Measurements from ENCODE around the gene TMC1. TPM values are rescaled to one million over a fixed set of nuclear protein-coding genes. Genes with fewer than 3 reads are reported as not detected.

The TMC1 gene
- total RNA-seq, 2 experiments from 2014 or later: not detected

DNA sequence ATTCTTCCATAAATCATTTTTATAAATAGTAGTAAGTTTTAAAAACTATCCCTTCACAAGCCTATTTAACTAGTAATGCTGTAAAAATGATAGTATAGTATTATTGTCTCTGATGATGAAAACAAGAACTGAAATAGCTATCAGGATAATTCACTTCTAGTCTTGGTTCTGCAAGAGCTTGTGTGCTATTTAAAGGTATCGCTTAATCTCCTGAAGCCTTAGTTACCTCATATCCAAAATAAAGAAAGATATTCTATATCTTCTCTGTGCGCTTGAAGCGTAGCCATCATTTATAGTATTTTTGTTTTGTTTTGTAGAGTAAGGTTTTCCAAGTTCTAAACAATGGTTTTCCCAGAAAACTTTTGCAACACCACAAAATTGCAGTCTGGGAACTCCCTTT, 180.1 kb downstream of the TMC1 start:
- Histone ChIP-seq H3K27me3 (ENCODE audit: control insufficient read depth in 1 of 2, insufficient read depth in 2 of 2, low read length in 2 of 2) (no peaks in the 10 kb centered on the region), H3K36me3 (ENCODE audit: insufficient read depth, low read length) (no peaks in the 10 kb centered on the region), H3K27ac (ENCODE audit: low read depth in 1 of 2, low read length in 2 of 2) (no peak overlapping the region), H3K4me3 (ENCODE audit: low read length) (no peak overlapping the region), H3K4me1 (ENCODE audit: insufficient read depth, low read length) (no peaks in the 10 kb centered on the region), H3K9me3 (ENCODE audit: control insufficient read depth in 1 of 2, insufficient read depth in 1 of 2, low read length in 2 of 2) (no peaks in the 10 kb centered on the region)
- ChIA-PET CTCF (no interaction called here), POLR2A (no interaction called here)
- no peaks in the 10 kb centered on the region for H3K27me3 Mint-ChIP-seq
- H3K9me3 Mint-ChIP-seq: no peaks in the 10 kb centered on the region
- H3K4me3 Mint-ChIP-seq: no peak overlapping the region
- no peaks in the 10 kb centered on the region for H3K4me1 Mint-ChIP-seq (ENCODE audit: low read depth)
- DNase-seq (no peak), ATAC-seq (ENCODE audit: poor library complexity) (no peak)
- TF ChIP-seq, protein P1, sequence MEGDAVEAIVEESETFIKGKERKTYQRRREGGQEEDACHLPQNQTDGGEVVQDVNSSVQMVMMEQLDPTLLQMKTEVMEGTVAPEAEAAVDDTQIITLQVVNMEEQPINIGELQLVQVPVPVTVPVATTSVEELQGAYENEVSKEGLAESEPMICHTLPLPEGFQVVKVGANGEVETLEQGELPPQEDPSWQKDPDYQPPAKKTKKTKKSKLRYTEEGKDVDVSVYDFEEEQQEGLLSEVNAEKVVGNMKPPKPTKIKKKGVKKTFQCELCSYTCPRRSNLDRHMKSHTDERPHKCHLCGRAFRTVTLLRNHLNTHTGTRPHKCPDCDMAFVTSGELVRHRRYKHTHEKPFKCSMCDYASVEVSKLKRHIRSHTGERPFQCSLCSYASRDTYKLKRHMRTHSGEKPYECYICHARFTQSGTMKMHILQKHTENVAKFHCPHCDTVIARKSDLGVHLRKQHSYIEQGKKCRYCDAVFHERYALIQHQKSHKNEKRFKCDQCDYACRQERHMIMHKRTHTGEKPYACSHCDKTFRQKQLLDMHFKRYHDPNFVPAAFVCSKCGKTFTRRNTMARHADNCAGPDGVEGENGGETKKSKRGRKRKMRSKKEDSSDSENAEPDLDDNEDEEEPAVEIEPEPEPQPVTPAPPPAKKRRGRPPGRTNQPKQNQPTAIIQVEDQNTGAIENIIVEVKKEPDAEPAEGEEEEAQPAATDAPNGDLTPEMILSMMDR (IDR thresholded peaks at IDR 0.05): no peak
- H3K27ac Mint-ChIP-seq: no peak overlapping the region
- intact Hi-C loops (cut with DNase I, micrococcal nuclease): no loop called here
- H3K36me3 Mint-ChIP-seq (ENCODE audit: low read depth): no peaks in the 10 kb centered on the region

DNA sequence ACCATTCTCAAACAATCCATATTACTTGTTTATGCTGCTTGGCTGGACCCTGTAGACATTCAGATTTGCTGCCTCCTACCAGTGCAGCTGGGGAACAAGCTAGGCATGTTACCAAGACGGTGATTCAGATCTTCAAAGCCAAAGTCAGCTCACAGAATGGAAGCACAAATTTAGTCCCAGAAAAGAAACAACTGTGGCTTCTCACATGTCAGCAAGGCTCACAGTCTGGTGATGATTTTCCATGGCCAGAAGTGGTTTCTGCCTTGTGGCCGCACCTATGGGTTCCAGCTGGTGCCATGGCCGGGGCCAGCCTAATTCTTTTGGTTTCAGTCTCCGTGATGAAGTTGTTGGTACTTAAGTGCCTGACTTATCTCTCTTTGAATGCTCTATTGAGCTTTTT, 182.2 kb downstream of the TMC1 start:
- Mint-ChIP-seq H3K27me3 (no peaks in the 10 kb centered on the region), H3K36me3 (ENCODE audit: low read depth) (no peaks in the 10 kb centered on the region), H3K4me1 (ENCODE audit: low read depth) (no peaks in the 10 kb centered on the region), H3K4me3 (no peak overlapping the region), H3K27ac (no peak overlapping the region), H3K9me3 (no peaks in the 10 kb centered on the region)
- Histone ChIP-seq H3K27me3 (ENCODE audit: control insufficient read depth in 1 of 2, insufficient read depth in 2 of 2, low read length in 2 of 2) (no peaks in the 10 kb centered on the region), H3K27ac (ENCODE audit: low read depth in 1 of 2, low read length in 2 of 2) (no peak overlapping the region), H3K4me3 (ENCODE audit: low read length) (no peak overlapping the region), H3K4me1 (ENCODE audit: insufficient read depth, low read length) (no peaks in the 10 kb centered on the region), H3K9me3 (ENCODE audit: control insufficient read depth in 1 of 2, insufficient read depth in 1 of 2, low read length in 2 of 2) (no peaks in the 10 kb centered on the region), H3K36me3 (ENCODE audit: insufficient read depth, low read length) (no peaks in the 10 kb centered on the region)
- intact Hi-C loops (cut with DNase I, micrococcal nuclease): no loop called here
- ATAC-seq (ENCODE audit: poor library complexity) (no peak), DNase-seq (no peak)
- TF ChIP-seq, protein P1 (IDR thresholded peaks at IDR 0.05): no peak
- POLR2A ChIA-PET: no interaction called here
- CTCF ChIA-PET: no interaction called here

DNA sequence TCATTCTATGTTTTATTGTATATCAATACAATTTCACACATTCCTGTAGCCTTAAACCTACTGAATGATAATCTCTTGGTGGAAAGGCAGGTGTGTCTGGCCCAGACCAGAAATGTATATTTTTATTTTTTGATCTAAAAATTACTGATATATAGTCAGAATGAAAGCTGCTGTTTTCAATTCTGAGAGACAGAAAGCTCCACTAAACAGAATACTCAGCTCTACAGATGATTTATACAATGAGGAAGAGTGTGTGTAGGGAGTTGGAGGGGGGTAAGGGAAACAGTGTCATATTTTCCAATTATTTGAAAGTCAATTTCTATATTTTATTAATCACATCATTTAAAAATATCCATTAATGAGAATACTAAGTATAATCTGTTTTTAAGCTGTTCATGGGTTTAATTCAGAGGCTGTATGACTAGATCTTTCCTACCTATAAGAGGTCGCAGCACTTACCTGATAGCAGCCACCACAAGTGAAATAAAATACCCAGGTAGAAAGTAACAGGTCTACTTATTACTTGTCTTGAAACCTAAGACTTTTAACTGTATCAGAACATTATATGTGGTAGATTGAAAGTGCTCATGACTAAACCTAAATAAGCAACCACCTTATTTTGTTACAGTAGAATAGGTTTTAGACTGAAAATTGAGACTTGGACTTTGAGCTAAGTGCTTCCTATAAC, 183.4 kb downstream of the TMC1 start:
- no peak overlapping the region for H3K4me3 ChIP-seq (ENCODE audit: low read length)
- CTCF ChIA-PET: no interaction called here
- ATAC-seq (ENCODE audit: poor library complexity): no peak

More for the DNA sequence above, 183.4 kb downstream of the TMC1 start:
- H3K27me3 ChIP-seq (ENCODE audit: control insufficient read depth in 1 of 2, insufficient read depth in 2 of 2, low read length in 2 of 2): no peaks in the 10 kb centered on the region
- no peaks in the 10 kb centered on the region for H3K4me1 ChIP-seq (ENCODE audit: insufficient read depth, low read length)
- H3K27ac Mint-ChIP-seq: no peak overlapping the region
- TF ChIP-seq, protein P1 (IDR thresholded peaks at IDR 0.05): no peak
- H3K36me3 ChIP-seq (ENCODE audit: insufficient read depth, low read length): no peaks in the 10 kb centered on the region
- H3K4me3 Mint-ChIP-seq: no peak overlapping the region
- no peak overlapping the region for H3K27ac ChIP-seq (ENCODE audit: low read depth in 1 of 2, low read length in 2 of 2)
- POLR2A ChIA-PET: no interaction called here
- no peaks in the 10 kb centered on the region for H3K27me3 Mint-ChIP-seq
- H3K9me3 Mint-ChIP-seq: no peaks in the 10 kb centered on the region
- no peaks in the 10 kb centered on the region for H3K4me1 Mint-ChIP-seq (ENCODE audit: low read depth)
- H3K36me3 Mint-ChIP-seq (ENCODE audit: low read depth): no peaks in the 10 kb centered on the region
- H3K9me3 ChIP-seq (ENCODE audit: control insufficient read depth in 1 of 2, insufficient read depth in 1 of 2, low read length in 2 of 2): no peaks in the 10 kb centered on the region
- DNase-seq: no peak
- intact Hi-C loops (cut with DNase I, micrococcal nuclease): no loop called here
